SK-N-MC (cell line): Measurements from ENCODE around the gene ABLIM3.

Experiments used
- DNase-seq: peaks from one replicate; pipeline ENCODE4 v3.0.0-alpha.2; 2011; ENCODE audit warnings: low read depth, low spot score
- H3K27ac ChIP-seq: fragments of 200-600 bp; sonication (generic); 2 replicates; pipeline ENCODE4 v1.5.1; 2016; ENCODE audit warnings: mixed run types
- H3K36me3 ChIP-seq: fragments of 200-600 bp; sonication (generic); 2 replicates; pipeline ENCODE4 v1.6.1; 2017; ENCODE audit warnings: antibody characterized with exemption, low read length, mixed read lengths; ENCODE audit not compliant: insufficient read depth
- H3K4me3 ChIP-seq: fragments of 200-600 bp; sonication (generic); 2 replicates; pipeline ENCODE4 v1.5.1; 2016
- H3K9ac ChIP-seq: fragments of 200-600 bp; sonication (generic); 2 replicates; pipeline ENCODE4 v1.8.0; 2017; ENCODE audit warnings: mixed run types, mixed read lengths; ENCODE audit not compliant: insufficient read length
- H3K9me3 ChIP-seq: fragments of 200-600 bp; sonication (generic); 2 replicates; pipeline ENCODE4 v1.6.1; 2017; ENCODE audit warnings: low read depth, mild to moderate bottlenecking, antibody characterized with exemption, low read length, moderate library complexity, mixed read lengths
- EZH2 ChIP-seq: fragments of 200-600 bp; sonication (generic); IDR thresholded peaks from one replicate; pipeline ENCODE4 v1.6.1; 2017; ENCODE audit warnings: antibody characterized with exemption
- FOXP2 ChIP-seq: optimal IDR thresholded peaks from 2 replicates; pipeline ENCODE3; 2011; ENCODE audit warnings: mild to moderate bottlenecking, moderate library complexity; ENCODE audit not compliant: insufficient read depth; ENCODE audit errors: extremely low read length, control extremely low read depth
- POLR2AphosphoS5 ChIP-seq: IDR thresholded peaks from 2 replicates; pipeline ENCODE4 v1.6.1; 2012; ENCODE audit warnings: mild to moderate bottlenecking, low read depth, low read length, borderline replicate concordance

ABLIM3 gene

DNA sequence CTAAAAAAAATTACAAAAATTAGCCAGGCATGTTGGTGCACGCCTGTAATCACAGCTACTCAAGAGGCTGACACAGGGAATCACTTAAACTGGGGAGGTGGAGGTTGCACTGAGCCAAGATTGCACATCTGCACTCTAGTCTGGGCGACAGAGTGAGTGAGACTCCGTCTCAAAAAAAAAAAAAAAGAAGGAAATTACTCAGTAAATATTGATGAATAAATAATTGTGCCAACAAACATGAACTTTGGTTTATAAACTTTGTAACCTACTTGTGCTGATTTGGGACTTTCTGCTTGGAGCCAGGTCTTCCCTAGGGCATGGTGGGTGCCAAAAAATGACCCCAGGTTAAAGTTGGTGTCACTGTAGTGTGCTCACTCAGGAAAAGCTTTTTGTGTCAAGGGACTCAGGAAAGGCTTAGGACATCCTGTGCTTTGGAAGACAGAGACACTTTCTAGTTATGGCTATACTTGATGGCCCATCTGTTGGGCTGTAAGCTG, 19.0 kb downstream of the ABLIM3 start:
- H3K4me3 ChIP-seq, result no peak overlapping the region
- H3K9ac ChIP-seq, result no peak overlapping the region
- H3K9me3 ChIP-seq, result no peaks in the 10 kb centered on the region
- TF ChIP-seq EZH2 (no peak), FOXP2 (no peak), POLR2AphosphoS5 (no peak)
- no peaks in the 10 kb centered on the region for H3K36me3 ChIP-seq
- no peak overlapping the region for H3K27ac ChIP-seq
- no peak for DNase-seq

DNA sequence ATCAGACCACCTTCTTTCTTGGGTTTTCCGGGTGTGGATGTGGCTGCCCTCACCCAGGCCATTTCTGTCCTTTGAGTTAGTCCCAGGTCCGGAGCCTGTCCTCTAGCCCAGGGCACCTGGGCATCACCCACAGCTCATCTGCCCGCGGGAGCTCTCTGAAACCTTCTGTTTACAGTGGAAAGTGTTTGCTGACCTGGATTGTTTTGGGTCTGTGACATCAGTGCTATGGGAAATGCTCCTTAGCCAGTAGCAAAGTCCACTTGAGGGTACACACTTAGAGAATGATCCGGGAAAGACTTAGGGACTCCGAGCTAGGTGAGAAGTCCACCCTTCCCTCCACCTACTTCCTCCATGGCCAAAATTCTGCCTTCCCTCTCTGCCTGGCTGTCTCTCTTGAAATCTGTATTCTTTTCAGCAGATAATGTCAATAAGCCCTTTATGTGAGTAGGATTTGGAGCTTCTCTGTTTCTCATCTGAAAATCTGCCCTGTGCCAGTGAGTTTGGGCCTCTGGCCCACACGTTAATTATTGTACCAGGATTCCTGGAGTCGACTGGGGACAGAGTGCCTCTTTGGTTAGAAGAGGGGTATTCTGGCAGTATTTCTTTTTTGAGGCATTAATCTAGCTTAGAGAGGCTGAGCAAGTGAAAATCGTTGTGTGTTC, 19.9 kb downstream of the ABLIM3 start:
- no peaks in the 10 kb centered on the region for H3K9me3 ChIP-seq
- H3K9ac ChIP-seq, result no peak overlapping the region
- TF ChIP-seq FOXP2, result no peak
- no peaks in the 10 kb centered on the region for H3K36me3 ChIP-seq
- DNase-seq, result no peak
- H3K27ac ChIP-seq, result no peak overlapping the region
- H3K4me3 ChIP-seq, result no peak overlapping the region

DNA sequence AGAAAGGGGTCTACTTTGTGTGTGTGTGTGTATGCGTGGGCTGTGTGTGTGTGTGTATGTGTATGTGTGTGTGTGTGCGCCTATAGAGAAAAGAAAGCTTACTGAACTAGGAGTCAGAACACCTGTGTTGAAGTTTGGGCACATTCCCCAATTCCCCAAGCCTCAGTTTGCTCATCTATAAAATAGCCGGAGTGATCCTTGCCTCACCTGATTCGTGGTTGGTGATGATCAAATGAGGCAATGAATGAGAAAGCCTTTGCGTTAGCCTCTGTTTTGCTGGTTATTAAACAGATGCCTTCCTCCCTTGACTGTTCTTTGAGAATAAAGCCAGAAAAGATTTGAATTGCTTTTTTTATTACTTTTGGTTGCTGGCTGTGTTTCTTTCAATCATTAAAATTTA, 20.6 kb downstream of the ABLIM3 start:
- no peak for TF ChIP-seq POLR2AphosphoS5
- no peak for TF ChIP-seq EZH2
- no peak for TF ChIP-seq FOXP2
- no peak for DNase-seq
- Histone ChIP-seq H3K27ac (no peak overlapping the region), H3K9ac (no peak overlapping the region), H3K36me3 (no peaks in the 10 kb centered on the region), H3K9me3 (no peaks in the 10 kb centered on the region), H3K4me3 (no peak overlapping the region)

DNA sequence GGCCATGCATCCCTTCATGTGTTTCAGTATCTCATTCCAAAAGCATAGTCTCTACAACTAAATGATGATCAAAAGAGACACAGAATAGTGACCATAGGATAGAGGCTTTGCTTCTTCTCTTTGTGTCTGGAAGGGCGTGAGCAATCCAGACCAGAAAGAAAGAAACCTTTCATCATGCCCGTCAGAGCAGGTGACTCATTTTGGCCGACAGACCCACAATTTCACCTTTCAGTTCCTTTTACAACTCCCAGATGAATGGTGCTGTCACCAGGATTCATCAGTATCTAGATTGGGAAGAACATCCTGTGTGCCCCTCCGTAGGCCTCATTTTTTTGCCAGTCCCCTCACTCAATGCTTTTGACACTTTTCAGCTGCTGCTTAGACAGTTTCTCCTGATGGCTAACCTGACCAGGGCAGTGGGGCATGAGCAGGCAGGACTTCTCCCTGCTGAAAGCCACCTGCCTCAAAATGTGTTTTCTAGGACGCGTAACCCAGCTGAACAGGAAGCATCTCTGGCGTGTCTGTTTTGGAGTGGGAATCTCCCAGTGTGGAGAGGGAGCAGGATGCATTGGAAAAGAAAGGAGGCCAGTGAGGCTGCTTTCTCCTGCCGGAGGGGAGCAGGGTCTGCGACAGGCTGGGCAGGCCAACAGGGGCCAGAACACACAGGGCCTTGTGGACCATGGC, 21.2 kb downstream of the ABLIM3 start:
- Histone ChIP-seq H3K4me3 (no peak overlapping the region), H3K36me3 (no peaks in the 10 kb centered on the region), H3K9ac (no peak overlapping the region), H3K9me3 (no peaks in the 10 kb centered on the region), H3K27ac (no peak overlapping the region)
- DNase-seq, result no peak
- TF ChIP-seq FOXP2, result no peak
- TF ChIP-seq EZH2, result no peak
- TF ChIP-seq POLR2AphosphoS5, result no peak

DNA sequence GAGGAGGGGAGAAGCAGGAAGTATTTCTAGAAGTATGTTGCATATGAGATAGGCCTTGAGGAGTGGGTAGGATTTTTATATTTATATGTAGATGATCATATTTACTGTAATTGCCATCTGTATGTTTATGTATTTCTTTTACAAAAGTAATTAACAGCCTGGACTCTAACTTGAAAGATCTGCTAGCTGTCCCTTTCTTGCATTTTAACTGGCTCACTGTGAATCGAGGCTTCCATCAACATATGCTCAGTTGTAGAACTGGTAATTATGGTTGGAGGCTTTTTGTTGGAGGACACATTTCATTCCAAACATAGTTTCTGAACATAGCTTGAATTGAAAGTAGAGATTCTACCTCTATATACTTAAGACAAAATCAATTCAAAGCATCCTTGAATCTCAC, 23.4 kb downstream of the ABLIM3 start:
- Histone ChIP-seq H3K9ac (no peak overlapping the region), H3K9me3 (no peaks in the 10 kb centered on the region), H3K4me3 (no peak overlapping the region), H3K27ac (no peak overlapping the region), H3K36me3 (no peaks in the 10 kb centered on the region)
- no peak for DNase-seq
- TF ChIP-seq POLR2AphosphoS5 (no peak), FOXP2 (no peak), EZH2 (no peak)

DNA sequence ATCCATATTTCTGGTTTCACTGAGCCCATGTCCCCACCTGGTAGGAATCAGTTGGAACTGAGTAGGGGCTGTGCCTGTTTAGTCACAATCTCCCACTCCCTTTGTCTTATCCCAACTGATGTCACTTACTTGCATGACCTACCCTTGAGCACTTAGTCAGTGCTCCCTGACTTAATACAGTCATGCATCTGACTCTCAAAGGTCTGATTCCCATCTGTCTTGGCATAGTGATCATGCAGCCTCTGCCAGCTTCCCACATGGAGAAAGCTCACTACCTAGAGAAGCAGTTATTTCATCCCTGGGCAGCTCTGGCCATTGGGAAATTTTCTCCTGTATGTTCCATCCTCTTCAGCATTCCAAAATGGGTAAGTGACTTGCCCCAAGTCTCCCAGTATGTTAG, 24.8 kb downstream of the ABLIM3 start:
- no peak overlapping the region for H3K9ac ChIP-seq
- no peak overlapping the region for H3K4me3 ChIP-seq
- no peak for DNase-seq
- TF ChIP-seq EZH2, result no peak
- TF ChIP-seq POLR2AphosphoS5, result no peak
- no peak for TF ChIP-seq FOXP2
- H3K36me3 ChIP-seq, result no peaks in the 10 kb centered on the region
- H3K27ac ChIP-seq, result no peak overlapping the region
- no peaks in the 10 kb centered on the region for H3K9me3 ChIP-seq

DNA sequence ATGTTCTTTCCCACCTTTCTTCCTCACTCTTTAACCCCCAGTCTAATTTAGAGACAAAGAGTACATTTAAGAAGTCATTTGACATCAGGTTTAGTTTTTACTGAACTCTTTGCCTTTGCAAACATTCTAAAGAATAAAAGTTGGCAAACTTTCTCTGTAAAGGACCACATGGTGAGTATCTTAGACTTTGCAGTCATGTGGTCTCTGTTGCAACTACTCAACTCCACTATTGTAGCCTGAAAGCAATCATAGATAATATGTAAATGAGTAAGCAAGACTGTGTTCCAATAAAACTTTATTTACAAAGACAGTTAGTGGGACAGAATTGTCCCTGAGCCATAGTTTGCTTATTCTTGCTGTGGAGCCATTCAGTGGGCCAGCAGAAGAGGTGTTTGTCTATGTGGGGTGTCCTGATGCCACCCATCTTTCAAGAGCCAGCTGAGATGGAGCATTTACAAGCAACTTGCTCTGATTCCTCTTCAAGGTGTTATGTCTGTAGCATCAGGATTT, 25.4 kb downstream of the ABLIM3 start:
- TF ChIP-seq EZH2 (no peak), POLR2AphosphoS5 (no peak), FOXP2 (no peak)
- H3K9ac ChIP-seq, result no peak overlapping the region

DNA sequence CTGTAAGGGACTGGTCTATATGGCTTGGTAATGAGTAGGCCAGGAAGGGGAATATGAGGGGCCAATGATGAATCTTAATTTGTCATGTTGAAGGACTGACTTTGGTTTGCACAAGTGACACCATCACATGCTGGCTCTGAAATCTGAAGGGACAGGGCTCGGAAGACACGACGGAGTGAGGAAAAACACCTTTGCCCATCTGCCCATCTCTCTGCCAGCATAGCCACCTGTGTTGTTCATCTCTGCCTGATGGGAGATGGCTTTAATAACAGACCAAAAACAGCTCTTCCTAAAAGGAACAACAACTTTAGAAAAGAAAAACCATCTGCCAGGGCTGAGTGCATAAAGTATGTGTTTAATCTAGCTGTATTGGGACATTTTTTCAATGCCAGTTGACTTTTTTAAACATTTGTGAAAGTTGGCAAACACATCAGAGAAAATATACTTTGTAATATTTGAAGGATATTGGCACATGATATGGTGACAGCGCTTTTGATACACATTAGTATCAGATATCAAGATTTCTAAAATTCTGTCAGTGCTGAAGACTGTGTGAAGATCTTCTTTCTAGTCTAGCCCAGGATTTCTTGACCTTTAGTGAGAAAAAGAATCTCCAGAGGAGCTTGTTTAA, 27.1 kb downstream of the ABLIM3 start:
- no peak for DNase-seq
- TF ChIP-seq EZH2, result no peak
- TF ChIP-seq FOXP2, result no peak
- no peak for TF ChIP-seq POLR2AphosphoS5
- H3K9me3 ChIP-seq, result no peaks in the 10 kb centered on the region
- H3K4me3 ChIP-seq, result no peak overlapping the region
- no peaks in the 10 kb centered on the region for H3K36me3 ChIP-seq
- H3K27ac ChIP-seq, result no peak overlapping the region
- no peak overlapping the region for H3K9ac ChIP-seq

More for the DNA sequence above, 25.4 kb downstream of the ABLIM3 start:
- Histone ChIP-seq H3K27ac (no peak overlapping the region), H3K4me3 (no peak overlapping the region), H3K9me3 (no peaks in the 10 kb centered on the region), H3K36me3 (no peaks in the 10 kb centered on the region)
- no peak for DNase-seq
